H9 (cell line): ENCODE measurements around the gene STH. TPM values are rescaled to one million over a fixed set of nuclear protein-coding genes. Genes with fewer than 3 reads are reported as not detected.

Source experiments
- DNase-seq: peaks from one replicate; pipeline ENCODE4 v3.0.0-alpha.2; 2017
- H2AFZ ChIP-seq: one replicate; pipeline ENCODE4 v1.6.1; 2013; ENCODE audit warnings: mild to moderate bottlenecking, low read length, control low read depth, moderate library complexity
- H2AK5ac ChIP-seq: 2 replicates; pipeline ENCODE4 v1.6.1; 2013; ENCODE audit warnings: low read length, control low read depth, mixed read lengths; ENCODE audit not compliant: insufficient read length
- H2BK120ac ChIP-seq: one replicate; pipeline ENCODE4 v1.6.1; 2013; ENCODE audit warnings: low read depth, mild to moderate bottlenecking, low read length, control low read depth, inconsistent platforms; ENCODE audit not compliant: poor library complexity, severe bottlenecking
- H2BK12ac ChIP-seq: 2 replicates; pipeline ENCODE4 v1.6.1; 2013; ENCODE audit warnings: low read length, control low read depth, mixed read lengths, low read depth; ENCODE audit not compliant: insufficient read length
- H2BK15ac ChIP-seq: 2 replicates; pipeline ENCODE4 v1.6.1; 2013; ENCODE audit warnings: low read depth, low read length, control low read depth
- H2BK20ac ChIP-seq: one replicate; pipeline ENCODE4 v1.6.1; 2013; ENCODE audit warnings: low read depth, mild to moderate bottlenecking, low read length, control low read depth, inconsistent platforms; ENCODE audit not compliant: poor library complexity, severe bottlenecking
- H2BK5ac ChIP-seq: 2 replicates; pipeline ENCODE4 v1.6.1; 2013; ENCODE audit warnings: low read length, control low read depth, mixed read lengths; ENCODE audit not compliant: insufficient read length
- H3K14ac ChIP-seq: 2 replicates; pipeline ENCODE4 v1.6.1; 2013; ENCODE audit warnings: low read length, control low read depth; ENCODE audit not compliant: insufficient read depth
- H3K18ac ChIP-seq: 2 replicates; pipeline ENCODE4 v1.6.1; 2013; ENCODE audit warnings: low read depth, mild to moderate bottlenecking, mixed read lengths, low read length, control low read depth; ENCODE audit not compliant: insufficient read length
- H3K23ac ChIP-seq: 2 replicates; pipeline ENCODE4 v1.6.1; 2013; ENCODE audit warnings: low read length, control low read depth, mixed read lengths, low read depth; ENCODE audit not compliant: insufficient read length
- H3K23me2 ChIP-seq: 2 replicates; pipeline ENCODE4 v1.6.1; 2013; ENCODE audit warnings: low read depth, mild to moderate bottlenecking, mixed read lengths, low read length, control low read depth; ENCODE audit not compliant: insufficient read length, poor library complexity, severe bottlenecking
- H3K27ac ChIP-seq: 2 replicates; pipeline ENCODE4 v1.5.1; 2013; ENCODE audit warnings: low read length, control low read depth, mixed read lengths, low read depth; ENCODE audit not compliant: insufficient read length
- H3K27me3 ChIP-seq: 2 replicates; pipeline ENCODE4 v1.6.1; 2013; ENCODE audit warnings: low read length, control low read depth, inconsistent platforms; ENCODE audit not compliant: insufficient read depth
- H3K4ac ChIP-seq: 2 replicates; pipeline ENCODE4 v1.6.1; 2013; ENCODE audit warnings: low read depth, mild to moderate bottlenecking, control low read depth, inconsistent platforms, low read length, moderate library complexity
- H3K4me1 ChIP-seq: 2 replicates; pipeline ENCODE4 v1.6.1; 2013; ENCODE audit warnings: low read length, control low read depth, inconsistent platforms; ENCODE audit not compliant: insufficient read depth
- H3K4me2 ChIP-seq: 2 replicates; pipeline ENCODE4 v1.6.1; 2013; ENCODE audit warnings: low read length, control low read depth, mixed read lengths; ENCODE audit not compliant: insufficient read length, insufficient read depth
- H3K56ac ChIP-seq: 2 replicates; pipeline ENCODE4 v1.6.1; 2013; ENCODE audit warnings: low read depth, mild to moderate bottlenecking, mixed read lengths, low read length, control low read depth; ENCODE audit not compliant: insufficient read length
- H3K79me1 ChIP-seq: 2 replicates; pipeline ENCODE4 v1.6.1; 2013; ENCODE audit warnings: low read depth, mild to moderate bottlenecking, moderate library complexity, low read length, control low read depth, inconsistent platforms; ENCODE audit not compliant: insufficient read depth, poor library complexity, severe bottlenecking
- H3K79me2 ChIP-seq: 2 replicates; pipeline ENCODE4 v1.6.1; 2013; ENCODE audit warnings: low read length, control low read depth, inconsistent platforms; ENCODE audit not compliant: insufficient read depth
- H3K9ac ChIP-seq: 2 replicates; pipeline ENCODE4 v1.6.1; 2013; ENCODE audit warnings: low read length, control low read depth, mixed read lengths; ENCODE audit not compliant: insufficient read length; ENCODE audit errors: extremely low read depth
- H3K9me3 ChIP-seq: one replicate; pipeline ENCODE4 v1.6.1; 2013; ENCODE audit warnings: low read depth, low read length, inconsistent platforms; ENCODE audit not compliant: control insufficient read depth
- H3T11ph ChIP-seq: one replicate; pipeline ENCODE4 v1.6.1; 2013; ENCODE audit warnings: mild to moderate bottlenecking, low read length, control low read depth, inconsistent platforms
- H4K20me1 ChIP-seq: one replicate; pipeline ENCODE4 v1.6.1; 2013; ENCODE audit not compliant: control insufficient read depth, insufficient read length, insufficient read depth
- H4K5ac ChIP-seq: 2 replicates; pipeline ENCODE4 v1.6.1; 2013; ENCODE audit warnings: low read depth, mild to moderate bottlenecking, mixed read lengths, low read length, control low read depth; ENCODE audit not compliant: insufficient read length
- H4K8ac ChIP-seq: replicated peaks from 2 replicates; pipeline ENCODE4 v1.6.1; 2013; ENCODE audit warnings: low read length, control low read depth, mixed read lengths, low read depth; ENCODE audit not compliant: insufficient read length
- H4K91ac ChIP-seq: 2 replicates; pipeline ENCODE4 v1.6.1; 2013; ENCODE audit warnings: low read depth, mild to moderate bottlenecking, moderate library complexity, mixed read lengths, low read length, control low read depth; ENCODE audit not compliant: insufficient read length
- H3K27ac Mint-ChIP-seq, 3 experiments: 2 replicates in 2 of 3; 3 replicates in 1 of 3; pipeline ENCODE4 v1.8.0; 2020 to 2021; ENCODE audit warnings: mixed read lengths in 3 of 3, mild to moderate bottlenecking in 1 of 3, moderate library complexity in 1 of 3
- H3K27me3 Mint-ChIP-seq: 2 replicates; pipeline ENCODE4 v1.8.0; 2021; ENCODE audit warnings: low read depth, mild to moderate bottlenecking, moderate library complexity, mixed read lengths
- H3K36me3 Mint-ChIP-seq, 3 experiments: 2 replicates in 2 of 3; 3 replicates in 1 of 3; pipeline ENCODE4 v1.8.0; 2020 to 2021; ENCODE audit warnings: low read depth in 3 of 3, mixed read lengths in 3 of 3; ENCODE audit not compliant: insufficient read depth in 1 of 3
- H3K4me1 Mint-ChIP-seq, 2 experiments: 2 replicates each; pipeline ENCODE4 v1.8.0; 2020; ENCODE audit warnings: mixed read lengths in 2 of 2
- H3K4me3 Mint-ChIP-seq, 2 experiments: 2 replicates in 1 of 2; 3 replicates in 1 of 2; pipeline ENCODE4 v1.8.0; 2020 to 2021; ENCODE audit warnings: mild to moderate bottlenecking in 2 of 2, mixed read lengths in 2 of 2, moderate library complexity in 1 of 2
- H3K9me3 Mint-ChIP-seq, 2 experiments: 2 replicates in 1 of 2; 3 replicates in 1 of 2; pipeline ENCODE4 v1.8.0; 2020; ENCODE audit warnings: mild to moderate bottlenecking in 2 of 2, mixed read lengths in 2 of 2, moderate library complexity in 1 of 2
- WGBS: extraction: QIAGEN DNeasy Blood & Tissue Kit; methylation state at CpG from one replicate; pipeline ENCODE4 v1.1.7; 2013; ENCODE audit warnings: missing lambda C conversion rate, low lambda C conversion rate, mixed read lengths; ENCODE audit not compliant: insufficient read length; ENCODE audit errors: extremely low coverage; 5-methylcytosine and 5-hydroxymethylcytosine counted together
- total RNA-seq: library from RNA; stranded (reverse); gene quantifications from 2 replicates; pipeline ENCODE4 v1.2.1, GENCODE V29; 2021
- TF ChIP-seq, protein P1 (sequence below): fragments of 200-600 bp; sonication (generic); conservative IDR thresholded peaks from 3 replicates; pipeline ENCODE4 v1.8.0; 2021; ENCODE audit warnings: antibody characterized with exemption, mild to moderate bottlenecking

STH gene
- total RNA-seq, 1 experiment from 2014 or later, result not detected

DNA sequence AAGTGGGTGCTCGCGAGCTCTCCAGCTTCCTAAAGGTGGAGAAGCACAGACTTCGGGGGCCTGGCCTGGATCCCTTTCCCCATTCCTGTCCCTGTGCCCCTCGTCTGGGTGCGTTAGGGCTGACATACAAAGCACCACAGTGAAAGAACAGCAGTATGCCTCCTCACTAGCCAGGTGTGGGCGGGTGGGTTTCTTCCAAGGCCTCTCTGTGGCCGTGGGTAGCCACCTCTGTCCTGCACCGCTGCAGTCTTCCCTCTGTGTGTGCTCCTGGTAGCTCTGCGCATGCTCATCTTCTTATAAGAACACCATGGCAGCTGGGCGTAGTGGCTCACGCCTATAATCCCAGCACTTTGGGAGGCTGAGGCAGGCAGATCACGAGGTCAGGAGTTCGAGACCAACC, 1.9 kb upstream of the STH start:
- H3K56ac ChIP-seq, result no peak overlapping the region
- no peak overlapping the region for H2AFZ ChIP-seq
- H3K4me3 Mint-ChIP-seq, result no peak overlapping the region
- no peak overlapping the region for H3K4ac ChIP-seq
- no peaks in the 10 kb centered on the region for H3K79me2 ChIP-seq
- H2AK5ac ChIP-seq, result no peak overlapping the region
- TF ChIP-seq, protein P1, sequence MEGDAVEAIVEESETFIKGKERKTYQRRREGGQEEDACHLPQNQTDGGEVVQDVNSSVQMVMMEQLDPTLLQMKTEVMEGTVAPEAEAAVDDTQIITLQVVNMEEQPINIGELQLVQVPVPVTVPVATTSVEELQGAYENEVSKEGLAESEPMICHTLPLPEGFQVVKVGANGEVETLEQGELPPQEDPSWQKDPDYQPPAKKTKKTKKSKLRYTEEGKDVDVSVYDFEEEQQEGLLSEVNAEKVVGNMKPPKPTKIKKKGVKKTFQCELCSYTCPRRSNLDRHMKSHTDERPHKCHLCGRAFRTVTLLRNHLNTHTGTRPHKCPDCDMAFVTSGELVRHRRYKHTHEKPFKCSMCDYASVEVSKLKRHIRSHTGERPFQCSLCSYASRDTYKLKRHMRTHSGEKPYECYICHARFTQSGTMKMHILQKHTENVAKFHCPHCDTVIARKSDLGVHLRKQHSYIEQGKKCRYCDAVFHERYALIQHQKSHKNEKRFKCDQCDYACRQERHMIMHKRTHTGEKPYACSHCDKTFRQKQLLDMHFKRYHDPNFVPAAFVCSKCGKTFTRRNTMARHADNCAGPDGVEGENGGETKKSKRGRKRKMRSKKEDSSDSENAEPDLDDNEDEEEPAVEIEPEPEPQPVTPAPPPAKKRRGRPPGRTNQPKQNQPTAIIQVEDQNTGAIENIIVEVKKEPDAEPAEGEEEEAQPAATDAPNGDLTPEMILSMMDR, result no peak
- no peaks in the 10 kb centered on the region for H3K79me1 ChIP-seq
- H3K27me3 Mint-ChIP-seq, result no peaks in the 10 kb centered on the region; the same call in 1 of the 2 replicates
- H3T11ph ChIP-seq, result no peak overlapping the region
- no CpG with 5 or more reads among the region's 13 CpGs for WGBS
- no peak for DNase-seq
- no peak overlapping the region for H3K18ac ChIP-seq
- no peak overlapping the region for H3K27ac ChIP-seq
- H3K4me2 ChIP-seq, result no peak overlapping the region
- no peak overlapping the region for H3K9ac ChIP-seq
- H2BK120ac ChIP-seq, result no peak overlapping the region
- H4K20me1 ChIP-seq, result no peaks in the 10 kb centered on the region
- H2BK12ac ChIP-seq, result no peak overlapping the region
- no peak overlapping the region for H2BK15ac ChIP-seq
- no peaks in the 10 kb centered on the region for H3K9me3 ChIP-seq
- peaks cover 9 to 16% of the 10 kb centered on the region in 2 experiments for H3K4me1 Mint-ChIP-seq
- no peaks in the 10 kb centered on the region for H3K23me2 ChIP-seq
- H3K14ac ChIP-seq, result no peak overlapping the region
- H2BK5ac ChIP-seq, result no peak overlapping the region
- no peak overlapping the region for H4K91ac ChIP-seq
- H3K23ac ChIP-seq, result no peak overlapping the region
- H3K9me3 Mint-ChIP-seq, result no peaks in the 10 kb centered on the region; a peak in 1 of 5 replicates
- H3K27me3 ChIP-seq, result no peaks in the 10 kb centered on the region
- H3K4me1 ChIP-seq, result no peaks in the 10 kb centered on the region
- no peaks in the 10 kb centered on the region for H3K36me3 Mint-ChIP-seq
- H4K8ac ChIP-seq, result no peak overlapping the region
- no peak overlapping the region for H3K27ac Mint-ChIP-seq
- no peak overlapping the region for H2BK20ac ChIP-seq
- no peak overlapping the region for H4K5ac ChIP-seq
